ENCODE results near the gene MSH2.
"Not testable (repeated sequence)": the region's sequence is repeated elsewhere in the genome, so short reads cannot be mapped to it uniquely, and the experiment has no call there.

Gene MSH2

GRCh38 chr2:47388888-47389287 is 14.1 kb upstream of the MSH2 start:
- no peaks in the 10 kb centered on the region for H3K9me3 ChIP-seq (ENCODE audit: low read length)
- H3K4me1 ChIP-seq (ENCODE audit: insufficient read depth, low read length): no peaks in the 10 kb centered on the region
- no peak overlapping the region for H3K4me3 ChIP-seq (ENCODE audit: low read length)
- no peaks in the 10 kb centered on the region for H3K36me3 ChIP-seq (ENCODE audit: insufficient read depth, low read length)
- no peak overlapping the region for H2AFZ ChIP-seq (ENCODE audit: low read depth, low read length)
- H3K27me3 ChIP-seq (ENCODE audit: insufficient read depth, low read length): no peaks in the 10 kb centered on the region

- H3K27me3 ChIP-seq (ENCODE audit: insufficient read depth, low read length): no peaks in the 10 kb centered on the region
- H3K4me3 ChIP-seq (ENCODE audit: low read length): no peak overlapping the region
- H2AFZ ChIP-seq (ENCODE audit: low read depth, low read length): no peak overlapping the region
- no peaks in the 10 kb centered on the region for H3K9me3 ChIP-seq (ENCODE audit: low read length)
- H3K4me1 ChIP-seq (ENCODE audit: insufficient read depth, low read length): no peaks in the 10 kb centered on the region
- H3K36me3 ChIP-seq (ENCODE audit: insufficient read depth, low read length): no peaks in the 10 kb centered on the region
Measured at GRCh38 chr2:47389692-47390091, 13.3 kb upstream of the MSH2 start.

DNA sequence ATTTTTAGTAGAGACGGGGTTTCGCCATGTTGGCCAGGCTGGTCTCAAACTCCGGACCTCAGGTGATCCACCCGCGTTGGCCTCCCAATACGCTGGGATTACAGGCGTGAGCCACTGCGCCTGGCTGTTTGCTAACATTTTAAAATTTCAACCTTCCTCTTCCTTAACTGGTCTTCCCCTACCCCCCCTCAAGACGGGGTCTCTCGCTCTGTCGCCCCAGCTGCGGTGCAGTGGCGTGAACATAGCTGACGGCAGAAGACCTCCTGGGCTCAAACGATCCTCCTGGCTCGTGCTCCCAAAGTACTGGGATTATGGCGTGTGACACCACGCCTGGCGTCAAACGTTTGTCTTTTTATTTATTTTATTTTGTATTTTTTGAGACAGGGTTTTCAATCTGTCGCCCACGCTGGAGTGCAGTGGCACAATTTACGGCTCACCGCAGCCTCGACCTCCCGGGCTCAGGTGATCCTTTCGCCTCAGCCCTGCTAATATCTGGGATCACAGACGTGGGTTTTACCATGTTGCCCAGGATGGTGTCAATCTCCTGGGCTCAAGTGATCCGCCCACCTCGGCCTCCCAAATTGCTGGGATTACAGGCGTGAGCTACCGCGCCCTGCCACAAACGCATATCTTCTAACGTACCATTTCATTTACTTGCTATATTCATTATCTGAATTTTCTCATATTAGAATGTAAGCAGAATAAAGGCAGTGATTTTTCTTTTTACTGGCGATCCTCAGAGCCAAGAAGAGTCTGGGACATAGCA is 984 bp upstream of the MSH2 start:
- Histone ChIP-seq H3K4me3 (ENCODE audit: low read length) (peak overlapping the region; percentile 74), H3K4me1 (ENCODE audit: insufficient read depth, low read length) (peaks cover 15% of the 10 kb centered on the region), H3K9me3 (ENCODE audit: low read length) (peaks cover 7% of the 10 kb centered on the region), H2AFZ (ENCODE audit: low read depth, low read length) (peak overlapping the region; percentile 79), H3K27me3 (ENCODE audit: insufficient read depth, low read length) (no peaks in the 10 kb centered on the region), H3K36me3 (ENCODE audit: insufficient read depth, low read length) (peaks cover 11% of the 10 kb centered on the region)

GRCh38 chr2:47402555-47402804 is 476 bp upstream of the MSH2 start:
- Histone ChIP-seq H3K4me3 (ENCODE audit: low read length) (peak overlapping the region; percentile 74), H3K36me3 (ENCODE audit: insufficient read depth, low read length) (peaks cover 11% of the 10 kb centered on the region), H2AFZ (ENCODE audit: low read depth, low read length) (peak overlapping the region; percentile 79), H3K9me3 (ENCODE audit: low read length) (peaks cover 9% of the 10 kb centered on the region), H3K4me1 (ENCODE audit: insufficient read depth, low read length) (peaks cover 15% of the 10 kb centered on the region), H3K27me3 (ENCODE audit: insufficient read depth, low read length) (no peaks in the 10 kb centered on the region)

GRCh38 chr2:47403609-47404193 is 745 bp downstream of the MSH2 start:
- H2AFZ ChIP-seq (ENCODE audit: low read depth, low read length): peak overlapping the region; percentile 11
- peaks cover 15% of the 10 kb centered on the region for H3K4me1 ChIP-seq (ENCODE audit: insufficient read depth, low read length)
- H3K4me3 ChIP-seq (ENCODE audit: low read length): peak overlapping the region; percentile 74

GRCh38 chr2:47404356-47404755 is 1.4 kb downstream of the MSH2 start:
- peaks cover 15% of the 10 kb centered on the region for H3K4me1 ChIP-seq (ENCODE audit: insufficient read depth, low read length)
- no peaks in the 10 kb centered on the region for H3K27me3 ChIP-seq (ENCODE audit: insufficient read depth, low read length)
- peaks cover 20% of the 10 kb centered on the region for H3K36me3 ChIP-seq (ENCODE audit: insufficient read depth, low read length)
- peaks cover 9% of the 10 kb centered on the region for H3K9me3 ChIP-seq (ENCODE audit: low read length)
- no peak overlapping the region for H2AFZ ChIP-seq (ENCODE audit: low read depth, low read length)
- H3K4me3 ChIP-seq (ENCODE audit: low read length): peak overlapping the region; percentile 74

More at GRCh38 chr2:47403609-47404193, 745 bp downstream of the MSH2 start:
- H3K27me3 ChIP-seq (ENCODE audit: insufficient read depth, low read length): no peaks in the 10 kb centered on the region
- H3K9me3 ChIP-seq (ENCODE audit: low read length): peaks cover 9% of the 10 kb centered on the region
- peaks cover 19% of the 10 kb centered on the region for H3K36me3 ChIP-seq (ENCODE audit: insufficient read depth, low read length)

- Histone ChIP-seq H2AFZ (ENCODE audit: low read depth, low read length) (no peak overlapping the region), H3K4me3 (ENCODE audit: low read length) (no peak overlapping the region), H3K27me3 (ENCODE audit: insufficient read depth, low read length) (no peaks in the 10 kb centered on the region), H3K9me3 (ENCODE audit: low read length) (peaks cover 9% of the 10 kb centered on the region), H3K36me3 (ENCODE audit: insufficient read depth, low read length) (peaks cover 29% of the 10 kb centered on the region), H3K4me1 (ENCODE audit: insufficient read depth, low read length) (peaks cover 15% of the 10 kb centered on the region)
Measured at GRCh38 chr2:47405757-47406156, 2.8 kb downstream of the MSH2 start.

DNA sequence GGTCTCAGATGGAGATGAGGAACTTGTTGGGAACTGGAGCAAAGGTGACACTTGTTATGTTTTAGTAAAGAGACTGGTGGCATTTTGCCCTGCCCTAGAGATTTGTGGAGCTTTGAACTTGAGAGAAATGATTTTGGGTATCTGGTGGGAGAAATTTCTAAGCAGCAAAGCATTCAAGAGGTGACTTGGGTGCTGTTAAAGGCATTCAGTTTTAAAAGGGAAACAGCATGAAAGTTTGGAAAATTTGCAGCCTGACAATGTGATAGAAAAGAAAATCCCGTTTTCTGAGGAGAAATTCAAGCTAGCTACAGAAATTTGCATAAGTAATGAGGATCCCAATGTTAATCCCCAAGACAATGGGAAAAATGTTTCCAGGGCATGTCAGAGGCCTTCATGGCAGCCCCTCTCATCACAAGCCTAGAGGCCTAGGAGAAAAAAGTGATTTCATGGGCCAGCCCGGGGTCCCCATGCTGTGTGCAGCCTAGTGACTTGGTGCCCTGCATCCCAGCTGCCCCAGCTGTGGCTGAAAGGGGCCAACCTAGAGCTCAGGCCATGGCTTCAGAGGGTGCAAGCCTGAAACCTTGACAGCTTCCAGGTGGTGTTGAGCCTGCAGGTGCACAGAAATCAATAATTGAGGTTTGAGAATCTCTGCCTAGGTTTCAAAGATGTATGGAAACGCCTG is 3.8 kb downstream of the MSH2 start:
- H2AFZ ChIP-seq (ENCODE audit: low read depth, low read length); H3K4me3 ChIP-seq (ENCODE audit: low read length); H3K9me3 ChIP-seq (ENCODE audit: low read length); H3K27me3 ChIP-seq (ENCODE audit: insufficient read depth, low read length): not testable (repeated sequence)
- Histone ChIP-seq H3K36me3 (ENCODE audit: insufficient read depth, low read length) (peaks cover 39% of the 10 kb centered on the region), H3K4me1 (ENCODE audit: insufficient read depth, low read length) (peaks cover 15% of the 10 kb centered on the region)

DNA sequence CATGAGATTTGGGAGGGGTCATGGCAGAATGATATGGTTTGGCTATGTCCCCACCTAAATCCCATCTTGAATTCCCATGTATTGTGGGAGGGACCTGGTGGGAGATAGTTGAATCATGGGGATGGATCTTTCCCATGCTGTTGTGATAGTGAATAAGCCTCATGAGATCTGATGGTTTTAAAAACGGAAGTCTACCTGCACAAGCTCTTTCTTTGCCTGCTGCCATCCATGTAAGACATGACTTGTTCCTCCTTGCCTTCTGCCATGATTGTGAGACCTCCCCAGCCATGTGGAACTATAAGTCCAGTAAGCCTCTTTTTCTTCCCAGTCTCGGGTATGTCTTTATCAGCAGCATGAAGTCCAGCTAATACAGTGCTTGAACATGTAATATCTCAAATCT is 5.0 kb downstream of the MSH2 start:
- H3K9me3 ChIP-seq (ENCODE audit: low read length); H3K4me3 ChIP-seq (ENCODE audit: low read length); H3K27me3 ChIP-seq (ENCODE audit: insufficient read depth, low read length); H2AFZ ChIP-seq (ENCODE audit: low read depth, low read length): not testable (repeated sequence)
- Histone ChIP-seq H3K4me1 (ENCODE audit: insufficient read depth, low read length) (peaks cover 10% of the 10 kb centered on the region), H3K36me3 (ENCODE audit: insufficient read depth, low read length) (peaks cover 50% of the 10 kb centered on the region)

DNA sequence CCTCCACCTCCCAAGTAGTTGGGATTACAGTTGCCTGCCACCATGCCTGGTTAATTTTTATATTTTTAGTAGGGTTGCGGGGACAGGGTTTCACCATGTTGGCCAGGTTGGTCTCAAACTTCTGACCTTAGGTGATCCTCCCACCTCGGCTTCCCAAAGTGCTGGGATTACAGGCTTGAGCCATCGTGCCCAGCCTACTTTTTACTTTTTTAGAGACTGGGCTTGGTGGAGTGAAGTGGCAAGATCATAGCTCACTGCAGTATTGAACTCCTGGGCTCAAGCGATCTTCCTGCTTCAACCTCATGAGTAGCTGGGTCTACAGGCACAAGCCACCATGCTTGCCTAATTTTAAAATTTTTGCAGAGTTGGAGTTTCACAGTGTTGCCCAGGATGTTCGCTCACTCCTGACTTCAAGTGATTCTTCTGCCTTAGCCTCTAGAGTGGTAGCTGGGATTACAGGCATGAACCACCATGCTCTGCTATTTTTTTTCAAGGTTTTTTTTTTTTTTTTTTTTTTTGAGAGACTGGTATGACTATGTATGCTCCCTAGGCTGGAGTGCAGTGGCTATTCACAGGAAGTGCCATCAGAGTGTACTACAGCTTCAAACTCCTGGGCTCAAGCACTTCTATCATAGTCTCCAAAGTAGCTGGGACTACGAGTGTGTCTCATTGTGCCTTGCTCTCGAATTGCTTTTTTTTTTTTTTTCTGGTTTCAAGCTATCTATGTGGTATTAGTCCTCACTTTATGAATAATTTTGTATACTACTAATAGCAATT is 11.9 kb downstream of the MSH2 start:
- no peak overlapping the region for H2AFZ ChIP-seq (ENCODE audit: low read depth, low read length)
- H3K27me3 ChIP-seq (ENCODE audit: insufficient read depth, low read length): no peaks in the 10 kb centered on the region
- no peaks in the 10 kb centered on the region for H3K9me3 ChIP-seq (ENCODE audit: low read length)
- no peaks in the 10 kb centered on the region for H3K4me1 ChIP-seq (ENCODE audit: insufficient read depth, low read length)
- H3K4me3 ChIP-seq (ENCODE audit: low read length): no peak overlapping the region
- H3K36me3 ChIP-seq (ENCODE audit: insufficient read depth, low read length): peaks cover 85% of the 10 kb centered on the region

DNA sequence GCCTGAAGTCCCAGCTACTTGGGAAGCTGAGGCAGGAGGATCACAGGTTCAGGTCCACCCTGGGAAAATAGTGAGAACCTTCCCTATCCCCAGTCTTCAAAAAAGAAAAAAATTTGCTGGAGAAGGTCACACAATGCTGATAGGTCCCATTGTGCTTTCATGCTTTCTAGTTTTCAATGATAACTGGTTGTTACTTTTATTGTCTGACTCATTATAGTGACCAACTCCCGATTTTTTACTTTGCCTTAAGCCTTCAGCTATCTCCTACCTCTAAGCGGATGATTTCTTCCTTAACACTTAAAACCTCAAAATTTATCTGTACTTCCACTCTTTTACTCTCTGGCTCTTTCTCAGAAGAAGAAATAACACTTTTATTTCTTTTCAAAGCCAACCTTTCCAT is 17.3 kb downstream of the MSH2 start:
- Histone ChIP-seq H3K4me1 (ENCODE audit: insufficient read depth, low read length) (no peaks in the 10 kb centered on the region), H3K4me3 (ENCODE audit: low read length) (no peak overlapping the region), H3K36me3 (ENCODE audit: insufficient read depth, low read length) (peaks cover 78% of the 10 kb centered on the region), H2AFZ (ENCODE audit: low read depth, low read length) (no peak overlapping the region), H3K27me3 (ENCODE audit: insufficient read depth, low read length) (no peaks in the 10 kb centered on the region), H3K9me3 (ENCODE audit: low read length) (no peaks in the 10 kb centered on the region)

DNA sequence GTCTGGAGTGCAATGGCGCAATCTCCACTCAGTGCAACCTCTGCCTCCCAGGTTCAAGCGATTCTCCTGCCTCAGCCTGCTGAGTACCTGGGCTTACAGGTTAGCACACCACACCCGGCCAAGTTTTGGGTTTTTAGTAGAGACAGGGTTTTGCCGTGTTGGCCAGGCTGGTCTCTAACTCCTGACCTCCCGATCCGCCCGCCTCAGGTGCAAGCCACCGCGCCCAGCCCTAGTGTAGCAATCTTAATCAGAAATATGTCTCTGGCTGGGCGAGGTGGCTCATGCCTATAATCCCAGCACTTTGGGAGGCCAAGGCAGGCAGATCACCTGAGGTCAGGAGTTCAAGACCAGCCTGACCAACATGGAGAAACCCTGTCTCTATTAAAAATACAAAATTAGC is 17.7 kb downstream of the MSH2 start:
- H3K4me1 ChIP-seq (ENCODE audit: insufficient read depth, low read length); H3K4me3 ChIP-seq (ENCODE audit: low read length); H2AFZ ChIP-seq (ENCODE audit: low read depth, low read length); H3K9me3 ChIP-seq (ENCODE audit: low read length); H3K27me3 ChIP-seq (ENCODE audit: insufficient read depth, low read length): not testable (repeated sequence)
- H3K36me3 ChIP-seq (ENCODE audit: insufficient read depth, low read length): peaks cover 79% of the 10 kb centered on the region

DNA sequence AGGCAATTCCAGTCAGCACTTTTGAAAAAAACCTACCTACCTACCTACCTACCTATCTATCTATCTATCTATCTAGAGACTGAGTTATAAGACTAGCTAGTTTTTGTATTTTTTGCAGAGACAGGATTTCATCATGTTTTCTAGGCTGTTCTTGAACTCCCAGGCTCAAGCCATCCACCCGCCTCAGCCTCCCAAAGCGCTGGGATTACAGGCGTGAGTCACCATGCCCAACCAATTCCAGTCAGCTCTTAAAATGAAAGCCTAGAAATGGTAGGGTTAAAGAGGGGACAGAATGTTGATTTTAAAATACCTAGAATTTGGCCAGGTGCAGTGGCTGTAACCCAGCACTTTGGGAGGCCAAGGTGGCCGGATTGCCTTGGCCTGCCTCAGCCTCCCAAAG is 19.1 kb downstream of the MSH2 start:
- Histone ChIP-seq H3K9me3 (ENCODE audit: low read length) (peaks cover 1% of the 10 kb centered on the region), H3K4me1 (ENCODE audit: insufficient read depth, low read length) (no peaks in the 10 kb centered on the region), H3K27me3 (ENCODE audit: insufficient read depth, low read length) (no peaks in the 10 kb centered on the region), H3K4me3 (ENCODE audit: low read length) (no peak overlapping the region), H3K36me3 (ENCODE audit: insufficient read depth, low read length) (peaks cover 70% of the 10 kb centered on the region), H2AFZ (ENCODE audit: low read depth, low read length) (no peak overlapping the region)

All from neuron (in vitro differentiated cells).